BJ (cell line): Measurements from ENCODE around the gene ZHX3. TPM values are rescaled to one million over a fixed set of nuclear protein-coding genes. Genes with fewer than 3 reads are reported as not detected.

ENCODE experiments used
- CTCF ChIA-PET: fragments of 350-600 bp; formaldehyde crosslinking; extraction: SDS; loops from one replicate; lab custom pipeline; 2021; ENCODE audit warnings: antibody characterized with exemption, inconsistent platforms; lab: Yijun Ruan, JAX
- POLR2A ChIA-PET: fragments of 300-600 bp; sonication (Branson Sonifier 250); formaldehyde crosslinking; extraction: SDS; loops from one replicate; lab custom pipeline; 2021; ENCODE audit warnings: antibody characterized with exemption; lab: Charles Lee
- DNase-seq: peaks from one replicate; pipeline ENCODE4 v3.0.0-alpha.2; 2011; ENCODE audit warnings: low read depth
- H3K27me3 ChIP-seq: 2 replicates; pipeline ENCODE4 v1.6.0; 2011; ENCODE audit warnings: low read length; ENCODE audit not compliant: control insufficient read depth, insufficient read depth
- H3K36me3 ChIP-seq: 2 replicates; pipeline ENCODE4 v1.5.1; 2011; ENCODE audit warnings: low read length; ENCODE audit not compliant: control insufficient read depth, insufficient read depth
- H3K4me3 ChIP-seq: 2 replicates; pipeline ENCODE4 v1.5.1; 2011; ENCODE audit warnings: low read depth, mild to moderate bottlenecking, control low read depth, low read length
- CTCF ChIP-seq: IDR thresholded peaks from 2 replicates; pipeline ENCODE4 v1.5.1; 2011; ENCODE audit warnings: low read depth, mild to moderate bottlenecking, control low read depth, inconsistent platforms, low read length, moderate library complexity; ENCODE audit not compliant: insufficient read depth
- polyA plus RNA-seq: library from polyadenylated mRNA; depleted of rRNA; stranded (reverse); fragments of >200 nt; gene quantifications from 2 replicates; pipeline ENCODE4 v1.2.3, GENCODE V29; 2011; rRNA removed
- small RNA-seq: library from RNA; depleted of rRNA; stranded (forward); fragments of <200 nt; gene quantifications from one replicate; pipeline ENCODE3, GENCODE V24; 2012; ENCODE audit warnings: low replicate concordance, low read depth; ENCODE audit not compliant: insufficient read length

Gene ZHX3
- polyA plus RNA-seq, 1 experiment: 23.9 TPM

- no peak overlapping the region for H3K4me3 ChIP-seq
- POLR2A ChIA-PET: no interaction called here
- no peak for DNase-seq
- CTCF ChIA-PET: no interaction called here
- peaks cover under 1% of the 10 kb centered on the region; the same call in 1 of the 2 replicates for H3K36me3 ChIP-seq
- no peaks in the 10 kb centered on the region for H3K27me3 ChIP-seq
- no peak for TF ChIP-seq CTCF
These were observed 185.7 kb downstream of the ZHX3 start for GRCh38 chr20:41131594-41132387.

Small RNA genes within 50 kb of the gene (small RNA-seq; reads per million reads assigned to genes)
- gene AL022394.1 (not detected), gene MIR6871 (not detected), gene RN7SL615P (not detected)

Other genes with a start within 250 kb of the ZHX3 start
- gene PLCG1, start 180.2 kb downstream of the ZHX3 start, polyA plus RNA-seq: 29.7 and 46.5 TPM in 2 replicates
- 9.1 and 11.5 TPM in 2 replicates for gene LPIN3, start 23.1 kb upstream of the ZHX3 start, polyA plus RNA-seq
- 0.27 and 0.52 TPM in 2 replicates for gene EMILIN3, start 49.1 kb upstream of the ZHX3 start, polyA plus RNA-seq